ENCODE results near the gene VTI1B.

The VTI1B gene

GRCh38 chr14:67650694-67651093, 23.7 kb downstream of the VTI1B start:
- no peak for DNase-seq
- Mint-ChIP-seq H3K9me3 (no peaks in the 10 kb centered on the region), H3K4me3 (no peak overlapping the region), H3K36me3 (ENCODE audit: low read depth) (peaks cover 57% of the 10 kb centered on the region), H3K27ac (peak overlapping the region; percentile 49), H3K27me3 (ENCODE audit: low read depth, poor library complexity) (no peaks in the 10 kb centered on the region), H3K4me1 (no peaks in the 10 kb centered on the region)
- TF ChIP-seq, protein P1, sequence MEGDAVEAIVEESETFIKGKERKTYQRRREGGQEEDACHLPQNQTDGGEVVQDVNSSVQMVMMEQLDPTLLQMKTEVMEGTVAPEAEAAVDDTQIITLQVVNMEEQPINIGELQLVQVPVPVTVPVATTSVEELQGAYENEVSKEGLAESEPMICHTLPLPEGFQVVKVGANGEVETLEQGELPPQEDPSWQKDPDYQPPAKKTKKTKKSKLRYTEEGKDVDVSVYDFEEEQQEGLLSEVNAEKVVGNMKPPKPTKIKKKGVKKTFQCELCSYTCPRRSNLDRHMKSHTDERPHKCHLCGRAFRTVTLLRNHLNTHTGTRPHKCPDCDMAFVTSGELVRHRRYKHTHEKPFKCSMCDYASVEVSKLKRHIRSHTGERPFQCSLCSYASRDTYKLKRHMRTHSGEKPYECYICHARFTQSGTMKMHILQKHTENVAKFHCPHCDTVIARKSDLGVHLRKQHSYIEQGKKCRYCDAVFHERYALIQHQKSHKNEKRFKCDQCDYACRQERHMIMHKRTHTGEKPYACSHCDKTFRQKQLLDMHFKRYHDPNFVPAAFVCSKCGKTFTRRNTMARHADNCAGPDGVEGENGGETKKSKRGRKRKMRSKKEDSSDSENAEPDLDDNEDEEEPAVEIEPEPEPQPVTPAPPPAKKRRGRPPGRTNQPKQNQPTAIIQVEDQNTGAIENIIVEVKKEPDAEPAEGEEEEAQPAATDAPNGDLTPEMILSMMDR (IDR thresholded peaks at IDR 0.05) = no peak

DNA sequence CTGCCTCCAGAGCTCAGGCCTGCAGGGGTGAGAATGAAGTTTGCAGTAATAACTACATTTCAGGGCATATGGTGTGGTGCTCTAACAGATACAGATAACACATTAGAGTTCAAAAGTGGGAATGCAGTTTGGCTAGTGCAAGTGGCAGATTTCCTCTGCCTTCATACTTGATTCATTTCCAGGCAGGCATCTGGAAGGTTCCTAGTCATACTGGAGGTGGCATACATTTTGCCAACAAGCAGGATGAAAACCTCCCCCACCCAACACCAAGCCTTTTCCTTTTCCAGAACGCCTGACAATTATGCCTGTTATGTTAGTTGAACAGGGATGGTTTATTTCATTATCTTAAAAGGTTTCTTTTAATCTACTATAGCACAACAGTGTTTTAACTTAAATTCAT, 24.3 kb downstream of the VTI1B start:
- no peak for DNase-seq
- H3K36me3 Mint-ChIP-seq (ENCODE audit: low read depth) = peaks cover 57% of the 10 kb centered on the region
- TF ChIP-seq, protein P1 (IDR thresholded peaks at IDR 0.05) = no peak
- H3K4me1 Mint-ChIP-seq = no peaks in the 10 kb centered on the region
- no peaks in the 10 kb centered on the region for H3K27me3 Mint-ChIP-seq (ENCODE audit: low read depth, poor library complexity)
- no peak overlapping the region for H3K4me3 Mint-ChIP-seq
- no peaks in the 10 kb centered on the region for H3K9me3 Mint-ChIP-seq
- no peak overlapping the region for H3K27ac Mint-ChIP-seq

DNA sequence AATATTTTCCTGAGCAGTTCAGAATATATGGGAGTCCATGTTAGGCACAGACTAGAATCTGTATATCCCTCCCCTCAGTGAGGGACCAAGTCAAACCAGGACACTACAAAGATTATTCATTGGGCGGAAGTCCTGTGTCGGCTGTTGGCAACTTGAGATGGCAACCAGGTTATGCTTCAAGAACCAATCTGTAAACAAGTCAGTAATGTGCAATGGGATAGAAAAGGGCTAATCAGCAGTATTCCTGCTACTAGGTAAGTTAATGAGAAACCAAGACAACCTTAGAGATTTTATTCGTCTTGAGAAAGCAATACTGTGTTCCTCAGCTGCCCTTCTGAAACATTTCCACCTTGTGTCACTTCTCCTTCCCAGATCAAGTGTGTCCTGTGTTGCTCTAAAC, 28.3 kb downstream of the VTI1B start:
- H3K36me3 Mint-ChIP-seq (ENCODE audit: low read depth) = peaks cover 50% of the 10 kb centered on the region
- TF ChIP-seq, protein P1 (IDR thresholded peaks at IDR 0.05) = no peak
- no peaks in the 10 kb centered on the region for H3K4me1 Mint-ChIP-seq
- DNase-seq = no peak
- H3K27ac Mint-ChIP-seq = peak overlapping the region; percentile 79
- H3K4me3 Mint-ChIP-seq = no peak overlapping the region
- H3K27me3 Mint-ChIP-seq (ENCODE audit: low read depth, poor library complexity) = no peaks in the 10 kb centered on the region
- no peaks in the 10 kb centered on the region for H3K9me3 Mint-ChIP-seq

- TF ChIP-seq, protein P1 (IDR thresholded peaks at IDR 0.05) = no peak
- Mint-ChIP-seq H3K4me3 (no peak overlapping the region), H3K4me1 (no peaks in the 10 kb centered on the region), H3K27me3 (ENCODE audit: low read depth, poor library complexity) (no peaks in the 10 kb centered on the region), H3K27ac (no peak overlapping the region), H3K9me3 (no peaks in the 10 kb centered on the region), H3K36me3 (ENCODE audit: low read depth) (peaks cover 47% of the 10 kb centered on the region)
- DNase-seq = no peak
Measured at GRCh38 chr14:67645414-67645813, 29.0 kb downstream of the VTI1B start.

DNA sequence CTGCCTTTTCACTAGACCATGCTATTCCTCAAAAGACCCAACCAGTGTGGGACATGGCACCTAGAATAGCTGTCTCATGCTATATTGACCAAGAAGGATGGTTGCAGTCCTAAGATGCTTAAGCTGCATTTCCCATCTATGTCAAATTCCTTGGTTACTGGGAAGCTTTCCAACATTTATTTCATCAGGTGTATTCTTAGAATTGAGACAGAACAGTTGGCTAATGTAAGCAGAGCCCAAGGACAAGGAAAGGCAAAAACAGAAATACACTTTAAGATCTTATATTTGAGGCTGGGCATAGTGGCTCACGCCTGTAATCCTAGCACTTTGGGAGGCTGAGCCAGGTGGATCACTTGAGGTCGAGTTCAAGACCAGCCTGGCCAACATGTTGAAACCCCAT, 30.0 kb downstream of the VTI1B start:
- H3K27ac Mint-ChIP-seq = no peak overlapping the region

GRCh38 chr14:67643713-67644112, 30.7 kb downstream of the VTI1B start:
- H3K27ac Mint-ChIP-seq = peak overlapping the region; percentile 57
- TF ChIP-seq, protein P1 (IDR thresholded peaks at IDR 0.05) = no peak
- H3K4me1 Mint-ChIP-seq = no peaks in the 10 kb centered on the region
- no peak overlapping the region for H3K4me3 Mint-ChIP-seq
- no peaks in the 10 kb centered on the region for H3K27me3 Mint-ChIP-seq (ENCODE audit: low read depth, poor library complexity)
- no peaks in the 10 kb centered on the region for H3K9me3 Mint-ChIP-seq
- peaks cover 45% of the 10 kb centered on the region for H3K36me3 Mint-ChIP-seq (ENCODE audit: low read depth)
- no peak for DNase-seq

More for the DNA sequence above, 30.0 kb downstream of the VTI1B start:
- Mint-ChIP-seq H3K9me3 (no peaks in the 10 kb centered on the region), H3K4me3 (no peak overlapping the region), H3K4me1 (no peaks in the 10 kb centered on the region), H3K36me3 (ENCODE audit: low read depth) (peaks cover 45% of the 10 kb centered on the region), H3K27me3 (ENCODE audit: low read depth, poor library complexity) (no peaks in the 10 kb centered on the region)
- DNase-seq = no peak
- TF ChIP-seq, protein P1 (IDR thresholded peaks at IDR 0.05) = no peak

Data from nephron progenitor cell (in vitro differentiated cells).